ENCODE data around the gene PSMB10. TPM values are rescaled to one million over a fixed set of nuclear protein-coding genes. Genes with fewer than 3 reads are reported as not detected.

The PSMB10 gene
- total RNA-seq, 1 donor from 2014 or later = 35.8 TPM

GRCh38 chr16:67885545-67885944 lies 51.1 kb downstream of the PSMB10 start:
- H2AFZ ChIP-seq (ENCODE audit: low read depth, low read length) = no peak overlapping the region
- H3K79me2 ChIP-seq (ENCODE audit: insufficient read depth, low read length) = no peaks in the 10 kb centered on the region
- no peak overlapping the region for H3K4me3 ChIP-seq (ENCODE audit: insufficient read depth, low read depth, low read length)
- H3K9me3 ChIP-seq (ENCODE audit: insufficient read depth, low read depth, low read length) = no peaks in the 10 kb centered on the region
- Mint-ChIP-seq H3K27me3 (ENCODE audit: low read depth, unreplicated experiment) (no peaks in the 10 kb centered on the region), H3K4me1 (ENCODE audit: low read depth, unreplicated experiment) (peaks cover 7% of the 10 kb centered on the region), H3K9me3 (ENCODE audit: unreplicated experiment) (no peaks in the 10 kb centered on the region), H3K4me3 (ENCODE audit: unreplicated experiment) (no peak overlapping the region), H3K36me3 (ENCODE audit: low read depth, unreplicated experiment) (peaks cover 16% of the 10 kb centered on the region), H3K27ac (ENCODE audit: unreplicated experiment) (no peak overlapping the region)
- no peak for DNase-seq (ENCODE audit: low read depth)
- TF ChIP-seq CTCF (IDR thresholded peaks at IDR 0.05; ENCODE audit: insufficient read depth, low read depth, low read length) (no peak), EZH2 (IDR thresholded peaks at IDR 0.05; ENCODE audit: insufficient read depth, low read length) (no peak)
- no peaks in the 10 kb centered on the region for H3K27me3 ChIP-seq (ENCODE audit: insufficient read depth, low read length)
- no peak for FAIRE-seq
- peaks cover 36% of the 10 kb centered on the region for H4K20me1 ChIP-seq (ENCODE audit: insufficient read depth, low read length)
- peaks cover 6% of the 10 kb centered on the region for H3K4me1 ChIP-seq (ENCODE audit: insufficient read depth, low read length)
- H3K36me3 ChIP-seq (ENCODE audit: insufficient read depth, low read length) = peaks cover 16% of the 10 kb centered on the region
- no peak overlapping the region for H3K27ac ChIP-seq (ENCODE audit: low read depth, low read length)
- H3K9ac ChIP-seq (ENCODE audit: low read length) = no peak overlapping the region
- H3K4me2 ChIP-seq (ENCODE audit: low read length) = no peak overlapping the region

GRCh38 chr16:67884684-67885083 lies 52.0 kb downstream of the PSMB10 start, which contains the start of gene NRN1L:
TSS of gene NRN1L (plus strand) at chr16:67884885. CDS start at chr16:67884904, 19 bp downstream.
- TF ChIP-seq CTCF (IDR thresholded peaks at IDR 0.05; ENCODE audit: insufficient read depth, low read depth, low read length) (no peak), EZH2 (IDR thresholded peaks at IDR 0.05; ENCODE audit: insufficient read depth, low read length) (no peak)
- Histone ChIP-seq H4K20me1 (ENCODE audit: insufficient read depth, low read length) (peaks cover 42% of the 10 kb centered on the region), H3K27ac (ENCODE audit: low read depth, low read length) (no peak within 1 kb of the TSS), H3K79me2 (ENCODE audit: insufficient read depth, low read length) (no peaks in the 10 kb centered on the region), H3K4me1 (ENCODE audit: insufficient read depth, low read length) (peaks cover 6% of the 10 kb centered on the region), H3K27me3 (ENCODE audit: insufficient read depth, low read length) (no peaks in the 10 kb centered on the region), H3K4me2 (ENCODE audit: low read length) (peak within 1 kb of the TSS; percentile 62), H2AFZ (ENCODE audit: low read depth, low read length) (no peak within 1 kb of the TSS), H3K36me3 (ENCODE audit: insufficient read depth, low read length) (peaks cover 16% of the 10 kb centered on the region), H3K4me3 (ENCODE audit: insufficient read depth, low read depth, low read length) (no peak within 1 kb of the TSS), H3K9ac (ENCODE audit: low read length) (no peak within 1 kb of the TSS), H3K9me3 (ENCODE audit: insufficient read depth, low read depth, low read length) (no peaks in the 10 kb centered on the region)
- DNase-seq (ENCODE audit: low read depth) = peak; percentile 70
- Mint-ChIP-seq H3K27ac (ENCODE audit: unreplicated experiment) (no peak within 1 kb of the TSS), H3K9me3 (ENCODE audit: unreplicated experiment) (no peaks in the 10 kb centered on the region), H3K4me1 (ENCODE audit: low read depth, unreplicated experiment) (peaks cover 7% of the 10 kb centered on the region), H3K4me3 (ENCODE audit: unreplicated experiment) (peak within 1 kb of the TSS; percentile 9), H3K27me3 (ENCODE audit: low read depth, unreplicated experiment) (no peaks in the 10 kb centered on the region), H3K36me3 (ENCODE audit: low read depth, unreplicated experiment) (peaks cover 16% of the 10 kb centered on the region)
- FAIRE-seq = no peak

Other genes starting within 250 kb of the PSMB10 start
- 31.3 and 32.4 TPM in 2 replicates for gene GFOD2, start 217.5 kb downstream of the PSMB10 start, total RNA-seq
- gene RANBP10, start 130.3 kb downstream of the PSMB10 start, total RNA-seq = 14.2 and 15.7 TPM in 2 replicates
- gene TSNAXIP1, start 130.0 kb downstream of the PSMB10 start, total RNA-seq = 1.3 and 1.5 TPM in 2 replicates
- 16.5 and 18.1 TPM in 2 replicates for gene THAP11, start 94.5 kb downstream of the PSMB10 start, total RNA-seq
- gene NUTF2, start 89.9 kb downstream of the PSMB10 start, total RNA-seq = 214 and 224 TPM in 2 replicates
- gene CENPT, start 89.2 kb downstream of the PSMB10 start, total RNA-seq = 67.3 and 79.3 TPM in 2 replicates
- 61.5 and 64.8 TPM in 2 replicates for gene EDC4, start 63.8 kb downstream of the PSMB10 start, total RNA-seq
- 0.82 and 0.91 TPM in 2 replicates for gene NRN1L, start 52.0 kb downstream of the PSMB10 start, total RNA-seq
- gene PSKH1, start 43.6 kb downstream of the PSMB10 start, total RNA-seq = 27.3 and 29.7 TPM in 2 replicates
- 1.1 and 1.2 TPM in 2 replicates for gene CTRL, start 5.0 kb downstream of the PSMB10 start, total RNA-seq
- gene LCAT, start 7.3 kb upstream of the PSMB10 start, total RNA-seq = 33.7 and 37.9 TPM in 2 replicates
- gene SLC12A4, start 31.8 kb upstream of the PSMB10 start, total RNA-seq = 114 and 118 TPM in 2 replicates
- gene DPEP3, start 43.6 kb upstream of the PSMB10 start, total RNA-seq = not detected in 2 replicates
- gene DPEP2, start 62.6 kb upstream of the PSMB10 start, total RNA-seq = not detected in 2 replicates
- gene DPEP2NB, start 79.1 kb upstream of the PSMB10 start, total RNA-seq = not detected in 2 replicates
- gene DDX28, start 86.4 kb upstream of the PSMB10 start, total RNA-seq = 5.5 and 6.2 TPM in 2 replicates
- gene DUS2, start 86.4 kb upstream of the PSMB10 start, total RNA-seq = 14.0 and 14.9 TPM in 2 replicates
- gene NFATC3, start 148.5 kb upstream of the PSMB10 start, total RNA-seq = 32.4 and 34.0 TPM in 2 replicates